K562 (cell line): ENCODE results near the gene CAPZB. TPM values are rescaled to one million over a fixed set of nuclear protein-coding genes. Genes with fewer than 3 reads are reported as not detected.

Experiments
- ATAC-seq: fragments of 200-7000 bp; cut with Tn5 transposase; 3 replicates; pipeline ENCODE4 v1.9.1; 2020; ENCODE audit warnings: moderate library complexity
- BruUV-seq: library from RNA; stranded (reverse); fragments of 400-500 nt; replicated peaks from 2 replicates; lab custom pipeline; 2021; lab: Mats Ljungman, UMichigan
- CTCF ChIA-PET: fragments of 300-600 bp; formaldehyde crosslinking; extraction: SDS; loops from one replicate; lab custom pipeline; 2021; ENCODE audit warnings: low intra/inter-chr PET ratio; lab: Yijun Ruan, JAX
- POLR2A ChIA-PET: fragments of 300-600, 350-650 bp; sonication (Branson Sonifier 250); formaldehyde crosslinking; extraction: SDS; loops from one replicate; lab custom pipeline; 2021; ENCODE audit warnings: antibody characterized with exemption, inconsistent platforms; lab: Yijun Ruan, JAX
- DNase-seq, 4 experiments: peaks; one replicate each; pipeline versions ENCODE4 v3.0.0 to v3.0.0-alpha.2; 2011 to 2018; ENCODE audit warnings: low spot score in 3 of 4, mixed read lengths in 3 of 4; ENCODE audit errors: extremely low read depth in 1 of 4
- FAIRE-seq: peaks from 2 replicates; lab custom pipeline; 2011; peaks lifted over from hg19 to GRCh38; lab: Jason Lieb, UNC
- H2AFZ ChIP-seq: 2 replicates; pipeline ENCODE4 v1.6.0; 2011; ENCODE audit warnings: low read depth, low read length, control low read depth, inconsistent platforms
- H3K27ac ChIP-seq: fragments of 200-600 bp; 3 replicates; pipeline ENCODE4 v1.8.0; 2011; ENCODE audit warnings: low read depth, mild to moderate bottlenecking, control low read depth, inconsistent platforms, low read length, moderate library complexity, mixed read lengths; ENCODE audit errors: extremely low read depth
- H3K27me3 ChIP-seq, 2 experiments: fragments of 300-600 bp in 1 of 2; 2 replicates in 1 of 2; 3 replicates in 1 of 2; pipeline versions ENCODE4 v1.6.0 to v1.8.0; 2011; ENCODE audit warnings: inconsistent platforms in 2 of 2, low read length in 2 of 2, mild to moderate bottlenecking in 1 of 2, mixed read lengths in 1 of 2, moderate library complexity in 1 of 2; ENCODE audit not compliant: control insufficient read depth in 2 of 2, insufficient read depth in 2 of 2
- H3K36me3 ChIP-seq: fragments of 300-600 bp; 3 replicates; pipeline ENCODE4 v1.8.0; 2011; ENCODE audit warnings: mild to moderate bottlenecking, low read length, inconsistent platforms; ENCODE audit not compliant: control insufficient read depth, insufficient read depth
- H3K4me1 ChIP-seq, 2 experiments: fragments of 200-600 bp in 1 of 2; replicated peaks in 1 of 2; 2 replicates in 1 of 2; 3 replicates in 1 of 2; pipeline versions ENCODE4 v1.5.1 to v1.8.0; 2011; ENCODE audit warnings: inconsistent platforms in 2 of 2, low read length in 2 of 2, mild to moderate bottlenecking in 1 of 2, mixed read lengths in 1 of 2, moderate library complexity in 1 of 2; ENCODE audit not compliant: control insufficient read depth in 2 of 2, insufficient read depth in 2 of 2
- H3K4me2 ChIP-seq: 2 replicates; pipeline ENCODE4 v1.6.1; 2011; ENCODE audit warnings: low read length, control low read depth, inconsistent platforms, mixed read lengths; ENCODE audit not compliant: insufficient read depth
- H3K4me3 ChIP-seq: fragments of 200-600 bp; sonication (generic), shearing (Covaris generic); 2 replicates; pipeline ENCODE4 v1.5.1; 2016; ENCODE audit warnings: control low read depth, inconsistent platforms
- H3K79me2 ChIP-seq: fragments of 200-600 bp; 3 replicates; pipeline ENCODE4 v1.8.0; 2011; ENCODE audit warnings: low read length, inconsistent platforms; ENCODE audit not compliant: control insufficient read depth, insufficient read depth
- H3K9ac ChIP-seq, 2 experiments: 2 replicates each; pipeline versions ENCODE4 v1.6.0 to v1.6.1; 2011; ENCODE audit warnings: low read depth in 2 of 2, low read length in 2 of 2, control low read depth in 1 of 2, inconsistent platforms in 1 of 2, mild to moderate bottlenecking in 1 of 2, mixed read lengths in 1 of 2; ENCODE audit not compliant: insufficient read depth in 1 of 2
- H3K9me1 ChIP-seq: one replicate; pipeline ENCODE4 v1.6.0; 2011; ENCODE audit warnings: inconsistent platforms, mild to moderate bottlenecking, low read length, moderate library complexity; ENCODE audit not compliant: control insufficient read depth, insufficient read depth
- H3K9me3 ChIP-seq: replicated peaks from 2 replicates; pipeline ENCODE4 v1.5.1; 2011; ENCODE audit warnings: low read depth, low read length, inconsistent platforms; ENCODE audit not compliant: control insufficient read depth, insufficient read depth
- H4K20me1 ChIP-seq: replicated peaks from 2 replicates; pipeline ENCODE4 v1.6.1; 2011; ENCODE audit warnings: low read length, inconsistent platforms, mixed read lengths; ENCODE audit not compliant: control insufficient read depth, insufficient read depth
- ARID3B ChIP-seq: fragments of 250-450 bp; sonication (Bioruptor Pico); IDR thresholded peaks from 2 replicates; pipeline ENCODE4 v1.4.0; 2020; ENCODE audit warnings: borderline replicate concordance
- CHAMP1 ChIP-seq: fragments of 450-650 bp; IDR thresholded peaks from 2 replicates; pipeline ENCODE4 v1.6.1; 2016; ENCODE audit warnings: mild to moderate bottlenecking
- ELF2 ChIP-seq: fragments of 250-450 bp; sonication (Bioruptor Pico); IDR thresholded peaks from 2 replicates; pipeline ENCODE4 v1.5.0; 2021; ENCODE audit warnings: mild to moderate bottlenecking
- ETV5 ChIP-seq: sonication (generic); formaldehyde crosslinking; IDR thresholded peaks from 2 replicates; pipeline ENCODE4 v1.4.0; 2020; ENCODE audit warnings: low read depth, mild to moderate bottlenecking, missing genetic modification reagents
- HNRNPLL ChIP-seq: fragments of 200-400 bp; formaldehyde crosslinking; IDR thresholded peaks from 2 replicates; pipeline ENCODE4 v1.6.1; 2017; ENCODE audit warnings: low read length, low read depth, mild to moderate bottlenecking; ENCODE audit not compliant: poor library complexity, severe bottlenecking
- PYGO2 ChIP-seq: fragments of 450-650 bp; IDR thresholded peaks from 2 replicates; pipeline ENCODE4 v1.6.1; 2016; ENCODE audit warnings: mild to moderate bottlenecking, missing genetic modification characterization, moderate library complexity, missing compliant biosample characterization
- SAFB ChIP-seq: fragments of 200-400 bp; formaldehyde crosslinking; IDR thresholded peaks from 2 replicates; pipeline ENCODE4 v1.6.1; 2017; ENCODE audit warnings: low read depth, low read length, borderline replicate concordance
- SFPQ ChIP-seq: fragments of 200-400 bp; formaldehyde crosslinking; IDR thresholded peaks from 2 replicates; pipeline ENCODE4 v1.6.1; 2017; ENCODE audit warnings: mild to moderate bottlenecking, low read depth, low read length, moderate library complexity
- SMARCE1 ChIP-seq: fragments of 450-650 bp; IDR thresholded peaks from 2 replicates; pipeline ENCODE4 v1.7.1; 2016; ENCODE audit warnings: mild to moderate bottlenecking
- THAP7 ChIP-seq: fragments of 250-450 bp; sonication (Bioruptor Pico); IDR thresholded peaks from 2 replicates; pipeline ENCODE4 v1.5.0; 2021
- TSC22D4 ChIP-seq: fragments of 450-650 bp; IDR thresholded peaks from 2 replicates; pipeline ENCODE4 v1.6.1; 2016; ENCODE audit warnings: missing genetic modification characterization, missing biosample characterization, control low read depth
- ZBED1 ChIP-seq: IDR thresholded peaks from 2 replicates; pipeline ENCODE4 v1.6.1; 2014
- ZNF740 ChIP-seq, 3 experiments: fragments of 200-800 bp in 1 of 3; sonication (Bioruptor generic) in 1 of 3; sonication (generic) in 1 of 3; formaldehyde crosslinking in 1 of 3; IDR thresholded peaks; 2 replicates each; pipeline versions ENCODE4 v1.6.1 to v1.8.0; 2016 to 2022; ENCODE audit warnings: mild to moderate bottlenecking in 2 of 3, missing compliant biosample characterization in 2 of 3, missing genetic modification characterization in 2 of 3, missing genetic modification reagents in 1 of 3
- ZNF830 ChIP-seq: fragments of 250-450 bp; sonication (Bioruptor Pico); IDR thresholded peaks from 2 replicates; pipeline ENCODE4 v1.5.0; 2021; ENCODE audit warnings: mild to moderate bottlenecking
- WGBS: fragments of 100-300 bp; shearing (Covaris generic); methylation state at CpG from one replicate; pipeline ENCODE4 v1.1.6; 2016; ENCODE audit warnings: low coverage, mixed read lengths; ENCODE audit not compliant: insufficient coverage; ENCODE audit errors: missing lambda C conversion rate; 5-methylcytosine and 5-hydroxymethylcytosine counted together
- in situ Hi-C: fragments of 300-500 bp; cut with MboI; formaldehyde crosslinking; loops from 4 replicates; pipeline ENCODE4 v1.15.0; 2018; ENCODE audit warnings: inconsistent platforms, mixed read lengths
- intact Hi-C: fragments of 100-400 bp; cut with micrococcal nuclease; formaldehyde crosslinking; loops from 2 replicates; pipeline ENCODE4 v1.14.2; 2022
- polyA plus RNA-seq, 8 experiments: library from polyadenylated mRNA; depleted of rRNA in 4 of 8; stranded (reverse) in 5 of 8; unstranded in 3 of 8; fragments of >200 nt; fragmentation: Nextera tagmentation in 2 of 8; fragmentation: Illumina TruSeq in 1 of 8; extraction: Ambion mirVana in 2 of 8; extraction: Trizol in 1 of 8; gene quantifications; 2 replicates each; pipeline versions ENCODE4 v1.2.1 to v1.2.3, GENCODE V29; 2011 to 2014; ENCODE audit warnings: inconsistent platforms in 1 of 8, missing spikeins in 1 of 8
- total RNA-seq, 7 experiments: library from RNA; depleted of rRNA in 6 of 7; stranded (reverse); fragments of >200 nt in 6 of 7; fragmentation: Illumina TruSeq in 2 of 7; extraction: Trizol in 2 of 7; gene quantifications; 2 replicates each; pipeline versions ENCODE4 v1.2.1 to v1.2.3, GENCODE V29; 2011 to 2021; ENCODE audit warnings: low replicate concordance in 1 of 7

Gene CAPZB
- total and polyA plus RNA-seq, 9 of the 15 experiments (the other 6 are each of a cell fraction or from before 2014, with no cell fraction given): 57.6 to 297 (median 125) TPM

GRCh38 chr1:19361611-19362147 lies 123.7 kb downstream of the CAPZB start:
- Histone ChIP-seq H3K9me3 (no peaks in the 10 kb centered on the region), H3K4me2 (no peak overlapping the region), H3K9ac (no peak overlapping the region), H3K27me3 (no peaks in the 10 kb centered on the region), H3K79me2 (no peaks in the 10 kb centered on the region), H3K27ac (no peak overlapping the region), H3K4me1 (peaks cover 0 to 4% of the 10 kb centered on the region in 2 experiments; a peak in 1 of 5 replicates), H4K20me1 (peaks cover 9% of the 10 kb centered on the region), H2AFZ (no peak overlapping the region), H3K36me3 (peaks cover 7% of the 10 kb centered on the region; the same call in 1 of the 3 replicates), H3K4me3 (no peak overlapping the region), H3K9me1 (peaks cover 6% of the 10 kb centered on the region)
- no peak for DNase-seq
- FAIRE-seq: no peak
- in situ Hi-C loops (no loop called here), intact Hi-C loops (no loop called here)
- 67% methylated on average over 8 of the region's 8 CpGs for WGBS
- ATAC-seq: no peak
- POLR2A ChIA-PET: interaction anchor here (1.0 kb wide), 1 partner anchor 30 kb away, joined by 3 read pairs; no protein-coding TSS in a partner anchor
- CTCF ChIA-PET: no interaction called here
- BruUV-seq: no TSS peak
- TF ChIP-seq TSC22D4 (tag) (no peak), SFPQ (no peak), SAFB (no peak), ARID3B (CRISPR knock-in tag) (no peak), ZBED1 (no peak), ETV5 (CRISPR knock-in tag) (no peak), ZNF830 (CRISPR knock-in tag) (no peak), CHAMP1 (no peak), ELF2 (CRISPR knock-in tag) (no peak), PYGO2 (tag) (no peak), THAP7 (CRISPR knock-in tag) (no peak), ZNF740 (CRISPR knock-in tag; IDR thresholded peaks at IDR 0.05) (no peak), ZNF740 (tag; IDR thresholded peaks at IDR 0.05) (no peak), SMARCE1 (no peak), HNRNPLL (no peak)
